AG04450 (cell line): ENCODE data around the gene PIKFYVE. TPM values are rescaled to one million over a fixed set of nuclear protein-coding genes. Genes with fewer than 3 reads are reported as not detected.

Experiments used
- CTCF ChIA-PET: fragments of 300-600, 350-600 bp; formaldehyde crosslinking; extraction: SDS; loops from one replicate; lab custom pipeline; 2022; ENCODE audit warnings: antibody characterized with exemption, inconsistent platforms; lab: Charles Lee
- POLR2A ChIA-PET: fragments of 350-600 bp; formaldehyde crosslinking; extraction: SDS; loops from one replicate; lab custom pipeline; 2021; ENCODE audit warnings: antibody characterized with exemption, inconsistent platforms; lab: Yijun Ruan, JAX
- DNase-seq: peaks from one replicate; pipeline ENCODE4 v3.0.0-alpha.2; 2011; ENCODE audit warnings: low read depth, low spot score
- H3K27ac ChIP-seq: one replicate; pipeline ENCODE4 v1.5.1; 2012; ENCODE audit warnings: low read depth, low read length, control low read depth
- H3K27me3 ChIP-seq: one replicate; pipeline ENCODE4 v1.6.0; 2012; ENCODE audit warnings: low read length; ENCODE audit not compliant: control insufficient read depth, insufficient read depth
- H3K4me3 ChIP-seq: 2 replicates; pipeline ENCODE4 v1.5.1; 2011; ENCODE audit warnings: mild to moderate bottlenecking, low read depth, low read length, control low read depth
- H3K9me3 ChIP-seq: 2 replicates; pipeline ENCODE4 v1.5.1; 2012; ENCODE audit warnings: low read length; ENCODE audit not compliant: control insufficient read depth, insufficient read depth
- CTCF ChIP-seq: IDR thresholded peaks from 2 replicates; pipeline ENCODE4 v1.5.1; 2011; ENCODE audit warnings: low read depth, low read length, control low read depth, inconsistent platforms
- polyA plus RNA-seq: library from polyadenylated mRNA; depleted of rRNA; stranded (reverse); fragments of >200 nt; gene quantifications from 2 replicates; pipeline ENCODE4 v1.2.3, GENCODE V29; 2011

The PIKFYVE gene
- polyA plus RNA-seq, 1 experiment = 23.8 TPM

DNA sequence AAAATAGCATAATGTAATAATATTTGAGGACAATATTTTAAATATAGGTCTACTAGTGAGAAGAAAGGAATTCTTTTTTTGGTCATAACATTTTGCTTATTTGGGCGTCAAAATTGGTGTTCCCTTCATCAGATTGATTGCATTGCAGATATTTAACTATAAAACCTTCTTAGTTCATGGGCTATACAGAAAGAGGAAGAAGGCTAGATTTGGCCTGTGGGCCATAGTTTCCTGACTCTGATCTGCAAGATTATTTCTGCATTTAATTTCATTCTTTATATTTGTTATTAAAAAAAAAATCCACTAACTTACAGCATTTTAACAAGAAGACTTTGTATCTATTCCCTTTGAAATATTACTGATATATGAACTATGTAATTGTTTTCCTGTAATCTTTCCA lies 31.9 kb downstream of the PIKFYVE start:
- Histone ChIP-seq H3K4me3 (no peak overlapping the region), H3K9me3 (no peaks in the 10 kb centered on the region), H3K27ac (no peak overlapping the region), H3K27me3 (no peaks in the 10 kb centered on the region)
- DNase-seq = no peak
- no peak for TF ChIP-seq CTCF
- ChIA-PET CTCF (no interaction called here), POLR2A (no interaction called here)

DNA sequence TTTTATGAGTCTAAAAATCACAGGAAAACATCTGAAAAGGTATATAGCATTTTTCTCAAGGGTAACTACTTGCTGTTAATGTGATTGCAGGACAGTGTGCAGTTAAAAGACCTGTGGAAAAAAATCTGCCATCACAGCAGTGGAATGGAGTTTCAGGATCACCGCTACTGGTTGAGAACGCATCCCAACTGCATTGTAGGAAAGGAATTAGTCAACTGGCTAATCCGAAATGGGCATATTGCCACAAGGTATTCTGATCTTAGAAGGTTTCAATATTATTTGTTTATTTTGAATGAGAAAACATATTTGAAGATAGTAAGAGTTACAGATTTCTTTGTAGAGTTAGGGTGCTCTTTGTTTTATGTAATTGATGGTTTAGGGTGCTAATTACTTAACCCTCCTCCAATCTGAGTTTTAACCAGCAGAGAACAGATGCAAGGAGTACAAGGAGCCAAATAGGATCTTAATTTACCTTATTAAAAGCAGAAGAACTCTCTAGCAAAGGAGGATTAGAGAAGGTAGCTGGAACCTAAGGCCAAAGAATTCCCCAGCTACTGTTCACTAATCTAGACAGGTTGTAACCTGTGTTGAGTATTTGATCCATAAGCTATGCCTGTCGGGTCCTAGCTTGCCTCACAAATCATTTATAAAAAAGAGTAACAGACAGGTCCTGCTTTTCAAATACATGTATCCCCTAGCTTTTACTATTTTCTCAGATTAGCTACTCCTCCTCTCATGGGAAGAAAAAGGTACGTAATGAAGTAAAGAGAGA lies 35.0 kb downstream of the PIKFYVE start:
- no peak for TF ChIP-seq CTCF
- ChIA-PET CTCF (no interaction called here), POLR2A (no interaction called here)
- DNase-seq = no peak
- H3K27me3 ChIP-seq = no peaks in the 10 kb centered on the region
- H3K4me3 ChIP-seq = no peak overlapping the region
- no peak overlapping the region for H3K27ac ChIP-seq
- H3K9me3 ChIP-seq = no peaks in the 10 kb centered on the region

DNA sequence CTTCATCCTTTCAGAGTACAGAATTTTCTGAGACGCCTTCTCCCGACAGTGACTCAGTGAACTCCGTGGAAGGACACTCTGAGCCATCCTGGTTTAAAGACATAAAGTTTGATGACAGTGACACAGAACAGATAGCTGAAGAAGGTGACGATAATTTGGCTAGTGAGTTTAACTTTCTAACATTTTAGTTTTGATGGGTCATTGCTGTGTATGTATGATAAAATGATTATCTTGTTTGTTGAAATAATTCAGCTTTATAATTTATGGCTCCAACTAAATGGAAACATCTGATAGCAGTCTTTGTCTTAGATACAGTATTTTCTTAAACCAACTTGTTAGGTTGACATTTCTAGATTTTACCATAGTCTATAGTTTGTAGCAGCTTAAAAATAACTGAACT lies 38.1 kb downstream of the PIKFYVE start:
- Histone ChIP-seq H3K9me3 (no peaks in the 10 kb centered on the region), H3K4me3 (no peak overlapping the region), H3K27ac (no peak overlapping the region), H3K27me3 (no peaks in the 10 kb centered on the region)
- DNase-seq = no peak
- no peak for TF ChIP-seq CTCF
- ChIA-PET POLR2A (no interaction called here), CTCF (interaction anchor here (0.6 to 1.2 kb wide), 3 partner anchors 26 to 38 kb away, joined by 3 to 7 read pairs (median 3); no protein-coding TSS in a partner anchor)

DNA sequence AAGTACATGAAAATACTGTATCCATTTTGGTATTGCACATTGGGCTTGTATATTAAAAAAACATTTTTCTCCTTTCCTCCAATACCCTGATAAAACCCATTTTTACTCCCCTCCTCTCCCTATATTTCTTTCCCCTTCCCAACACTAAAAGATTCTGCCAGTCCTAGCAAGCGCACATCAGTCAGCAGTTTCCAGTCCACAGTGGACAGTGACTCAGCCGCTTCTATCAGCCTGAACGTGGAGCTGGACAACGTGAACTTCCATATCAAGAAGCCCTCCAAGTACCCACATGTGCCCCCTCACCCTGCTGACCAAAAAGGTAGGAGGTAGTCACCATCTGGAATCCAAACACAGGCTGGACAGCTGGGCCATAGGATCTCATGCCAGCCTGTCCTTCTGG lies 38.6 kb downstream of the PIKFYVE start:
- Histone ChIP-seq H3K4me3 (no peak overlapping the region), H3K9me3 (no peaks in the 10 kb centered on the region), H3K27ac (no peak overlapping the region), H3K27me3 (no peaks in the 10 kb centered on the region)
- ChIA-PET CTCF (interaction anchor here (0.6 kb wide), 1 partner anchor 38 kb away, joined by 7 read pairs; no protein-coding TSS in a partner anchor), POLR2A (no interaction called here)
- no peak for DNase-seq
- no peak for TF ChIP-seq CTCF

DNA sequence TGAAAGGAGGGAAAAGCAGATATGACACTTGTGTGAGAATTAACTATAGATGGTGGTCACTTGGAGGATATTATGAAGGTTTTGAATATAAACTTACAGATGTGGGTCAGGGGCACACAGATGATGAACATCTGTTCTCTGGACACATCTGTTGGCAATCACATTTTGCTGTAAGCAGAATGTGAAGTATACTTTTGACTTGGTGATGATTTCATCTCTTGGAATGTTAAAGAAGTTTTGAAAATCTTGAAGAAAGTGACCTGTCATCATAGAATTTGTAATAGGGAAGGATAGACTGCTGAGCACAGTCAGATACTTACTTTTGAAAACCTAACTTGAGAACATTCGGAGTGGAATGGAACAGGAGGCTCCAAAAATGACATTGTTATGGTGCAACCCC lies 40.2 kb downstream of the PIKFYVE start:
- H3K4me3 ChIP-seq = no peak overlapping the region
- CTCF ChIA-PET = interaction anchor here (1.0 kb wide), 1 partner anchor 131 kb away, joined by 4 read pairs; no protein-coding TSS in a partner anchor
- no peaks in the 10 kb centered on the region for H3K27me3 ChIP-seq
- peak; percentile 20 for DNase-seq
- H3K9me3 ChIP-seq = no peaks in the 10 kb centered on the region
- POLR2A ChIA-PET = no interaction called here
- no peak overlapping the region for H3K27ac ChIP-seq
- TF ChIP-seq CTCF = no peak
